ENCODE results near the gene XYLT1.

Gene XYLT1

DNA sequence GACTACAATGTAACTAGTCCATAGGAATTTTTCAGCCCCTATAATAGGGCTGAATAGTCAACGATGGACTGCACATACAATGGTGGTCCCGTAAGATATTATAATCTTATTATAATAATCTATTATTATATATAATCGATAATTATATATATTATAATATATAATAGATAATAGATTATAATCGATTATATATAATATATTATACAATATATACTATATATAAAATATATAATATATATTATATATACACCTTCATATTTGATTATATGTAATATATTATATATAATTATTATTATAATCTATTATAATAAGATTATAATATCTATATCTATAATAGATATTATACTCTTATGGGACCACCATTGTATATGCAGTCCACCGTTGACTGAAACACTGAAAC, 238.8 kb downstream of the XYLT1 start:
- H3K4me1 ChIP-seq, result no peaks in the 10 kb centered on the region
- no peaks in the 10 kb centered on the region for H3K9me3 ChIP-seq
- no peaks in the 10 kb centered on the region for H3K36me3 ChIP-seq
- TF ChIP-seq CTCF (IDR thresholded peaks at IDR 0.05), result no peak
- DNase-seq, result no peak
- H3K27me3 ChIP-seq, result no peaks in the 10 kb centered on the region
- H3K27ac ChIP-seq, result no peak overlapping the region
- H3K4me3 ChIP-seq, result no peak overlapping the region
- intact Hi-C loops (cut with DNase I; ENCODE audit: low total_unique reads), result no loop called here

DNA sequence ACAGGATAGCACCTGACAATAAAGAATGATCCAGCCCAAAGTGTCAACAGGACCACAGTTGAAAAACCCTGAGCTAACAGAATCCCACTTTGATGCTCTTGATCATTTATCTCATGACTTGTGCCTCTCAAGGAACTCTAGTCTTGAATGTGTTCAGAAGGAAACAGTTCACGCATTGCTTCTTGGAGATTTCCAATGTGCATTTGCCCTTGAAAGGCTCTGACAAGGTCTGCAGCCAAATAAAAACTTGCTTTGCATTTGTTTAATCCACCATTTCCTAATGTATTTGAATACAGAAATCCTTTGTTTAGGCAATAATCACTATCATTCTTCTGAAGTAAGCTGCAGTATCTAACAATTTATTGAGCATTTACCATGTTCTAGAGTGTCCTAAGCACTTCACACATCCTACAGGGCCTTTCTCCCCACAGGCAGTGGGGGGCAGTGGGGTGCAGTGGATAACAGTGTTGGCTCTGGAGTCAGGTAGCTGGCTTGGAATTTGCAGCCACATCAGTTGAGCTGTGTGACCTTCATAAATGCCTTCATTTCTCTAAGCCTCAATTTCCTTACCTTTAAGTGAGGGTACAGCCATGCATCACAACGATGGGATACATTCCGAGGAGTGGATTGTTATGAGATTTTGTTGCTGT, 239.7 kb downstream of the XYLT1 start:
- no peak for TF ChIP-seq CTCF (IDR thresholded peaks at IDR 0.05)
- intact Hi-C loops (cut with DNase I; ENCODE audit: low total_unique reads), result no loop called here

DNA sequence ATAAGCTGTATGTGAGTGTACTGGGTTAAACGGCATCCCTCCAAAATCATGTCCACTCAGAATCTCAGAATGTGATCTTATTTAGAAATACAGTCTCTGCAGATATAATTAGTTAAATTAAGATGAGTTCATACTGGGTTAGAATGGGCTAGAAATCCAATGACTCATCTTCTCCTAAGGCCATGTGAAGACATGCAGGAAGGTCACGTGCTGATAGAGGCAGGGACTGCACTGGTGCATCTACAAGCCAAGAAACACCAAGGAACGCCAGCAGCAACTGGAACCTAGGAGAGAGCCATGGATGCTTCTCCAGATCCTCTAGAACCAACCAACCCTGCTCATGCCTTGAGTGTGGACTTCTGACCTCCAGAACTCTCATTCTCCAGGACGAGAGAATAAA, 241.0 kb downstream of the XYLT1 start:
- Histone ChIP-seq H3K4me1 (peaks cover 0 to 13% (median 7%) of the 10 kb centered on the region in 4 donors), H3K27ac (no peak overlapping the region), H3K27me3 (no peaks in the 10 kb centered on the region), H3K4me3 (no peak overlapping the region), H3K9me3 (no peaks in the 10 kb centered on the region), H3K36me3 (no peaks in the 10 kb centered on the region)
- TF ChIP-seq CTCF (IDR thresholded peaks at IDR 0.05), result no peak
- no peak for DNase-seq
- intact Hi-C loops (cut with DNase I; ENCODE audit: low total_unique reads), result no loop called here

More for the DNA sequence above, 239.7 kb downstream of the XYLT1 start:
- H3K4me1 ChIP-seq, result peaks cover 0 to under 1% (median 0%) of the 10 kb centered on the region in 4 donors
- no peaks in the 10 kb centered on the region for H3K9me3 ChIP-seq
- no peak overlapping the region for H3K27ac ChIP-seq
- H3K36me3 ChIP-seq, result no peaks in the 10 kb centered on the region
- no peak overlapping the region for H3K4me3 ChIP-seq
- DNase-seq, result no peak
- H3K27me3 ChIP-seq, result no peaks in the 10 kb centered on the region

DNA sequence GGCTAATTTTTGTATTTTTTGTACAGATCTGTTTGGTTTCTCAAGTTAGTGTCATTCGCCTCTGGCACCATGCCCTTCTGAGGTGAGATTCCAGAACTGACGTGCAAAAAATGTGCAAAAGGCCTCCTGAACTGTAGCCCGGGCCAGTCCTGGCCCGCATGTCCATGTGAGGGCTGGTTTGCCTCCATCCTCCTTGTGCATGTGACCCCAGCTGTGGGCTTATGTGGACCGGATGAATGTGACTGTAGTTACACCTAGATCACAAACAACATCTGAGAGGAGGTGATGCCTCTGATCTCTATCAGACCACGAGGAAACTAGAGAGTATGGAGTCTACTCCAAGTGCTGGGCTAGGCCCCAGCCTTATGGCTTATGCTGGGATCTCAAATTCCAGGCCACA, 241.6 kb downstream of the XYLT1 start:
- Histone ChIP-seq H3K4me1 (peaks cover 0 to 19% (median 10%) of the 10 kb centered on the region in 4 donors), H3K4me3 (no peak overlapping the region), H3K36me3 (no peaks in the 10 kb centered on the region), H3K27ac (no peak overlapping the region), H3K27me3 (no peaks in the 10 kb centered on the region), H3K9me3 (no peaks in the 10 kb centered on the region)
- DNase-seq, result no peak
- intact Hi-C loops (cut with DNase I; ENCODE audit: low total_unique reads), result no loop called here
- TF ChIP-seq CTCF (IDR thresholded peaks at IDR 0.05), result no peak

DNA sequence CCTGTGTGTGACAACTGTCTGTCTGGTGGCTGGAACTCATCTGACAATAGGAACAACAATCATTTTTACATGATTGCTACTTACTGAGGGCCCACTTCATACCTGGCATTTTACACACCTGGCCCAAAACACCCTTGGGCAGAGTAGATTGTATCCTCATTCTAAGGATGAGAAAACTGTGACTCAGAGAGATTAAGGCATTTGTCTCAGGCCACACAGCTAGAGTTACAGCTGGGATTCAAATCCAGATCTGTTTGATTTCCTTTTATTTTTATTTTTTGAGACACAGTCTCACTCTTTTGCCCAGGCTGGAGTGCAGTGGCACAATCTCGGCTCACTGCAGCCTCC, 242.1 kb downstream of the XYLT1 start:
- no peak for TF ChIP-seq CTCF (IDR thresholded peaks at IDR 0.05)
- Histone ChIP-seq H3K27me3 (no peaks in the 10 kb centered on the region), H3K36me3 (no peaks in the 10 kb centered on the region), H3K4me3 (no peak overlapping the region), H3K27ac (no peak overlapping the region), H3K9me3 (no peaks in the 10 kb centered on the region), H3K4me1 (peaks cover 0 to 20% (median 10%) of the 10 kb centered on the region in 4 donors)
- no peak for DNase-seq
- intact Hi-C loops (cut with DNase I; ENCODE audit: low total_unique reads), result no loop called here

Data from tibial artery (tissue), 4 donors.